GM12891 (cell line): Measurements from ENCODE around the gene PMCH.
A peak's percentile ranks its signal among the peaks of the same experiment; 100 is the strongest.
"Not testable (repeated sequence)": the region's sequence is repeated elsewhere in the genome, so short reads cannot be mapped to it uniquely, and the experiment has no call there.

Experiments
- DNase-seq: peaks from one replicate; pipeline ENCODE4 v3.0.0; 2011; ENCODE audit warnings: low spot score; ENCODE audit not compliant: insufficient read length
- FAIRE-seq: peaks from 2 replicates; lab custom pipeline; 2011; peaks lifted over from hg19 to GRCh38; lab: Jason Lieb, UNC
- PAX5 ChIP-seq: IDR thresholded peaks from 2 replicates; pipeline ENCODE4 v1.6.1; 2011; ENCODE audit warnings: low read length, moderate library complexity, mild to moderate bottlenecking; ENCODE audit not compliant: insufficient read depth, severe bottlenecking
- POLR2A ChIP-seq: IDR thresholded peaks from 2 replicates; pipeline ENCODE4 v1.6.1; 2011; ENCODE audit warnings: low read depth, low read length, control low read depth
- POLR2AphosphoS5 ChIP-seq: IDR thresholded peaks from 2 replicates; pipeline ENCODE4 v1.6.1; 2011; ENCODE audit warnings: low read depth, low read length, control low read depth
- POU2F2 ChIP-seq: IDR thresholded peaks from 2 replicates; pipeline ENCODE4 v1.6.1; 2011; ENCODE audit warnings: low read depth, mild to moderate bottlenecking, control low read depth, low read length, moderate library complexity
- SPI1 ChIP-seq: IDR thresholded peaks from 2 replicates; pipeline ENCODE4 v1.6.1; 2011; ENCODE audit warnings: low read depth, low read length, control low read depth
- TAF1 ChIP-seq: IDR thresholded peaks from 2 replicates; pipeline ENCODE4 v1.6.1; 2011; ENCODE audit warnings: low read depth, low read length, control low read depth

PMCH gene

GRCh38 chr12:102195826-102196225 lies 1.8 kb downstream of the PMCH start:
- TF ChIP-seq TAF1 (no peak), SPI1 (no peak), POU2F2 (no peak), PAX5 (no peak), POLR2A (no peak), POLR2AphosphoS5 (no peak)
- FAIRE-seq (no peak), DNase-seq (no peak)

DNA sequence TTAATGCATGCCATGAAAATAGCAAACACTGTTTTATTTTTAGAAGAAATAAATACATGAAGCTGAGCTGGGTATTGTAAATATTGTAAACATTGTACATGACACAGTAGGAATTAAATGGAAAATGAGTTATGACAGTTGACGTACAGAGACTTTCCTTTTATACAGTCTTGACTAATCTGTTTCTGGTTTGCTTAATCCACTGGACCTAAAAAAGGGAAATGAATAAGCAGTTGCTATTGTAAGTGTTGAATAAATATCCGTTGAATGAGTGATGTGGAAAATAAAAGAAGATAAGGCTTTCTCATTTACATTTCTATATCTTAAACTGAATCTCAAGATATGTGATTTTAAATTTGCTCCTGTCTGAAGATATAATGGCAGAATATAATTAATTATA lies 15.0 kb downstream of the PMCH start:
- DNase-seq, result no peak
- FAIRE-seq, result no peak
- TF ChIP-seq POLR2A (no peak), TAF1 (no peak), SPI1 (no peak), PAX5 (no peak), POU2F2 (no peak)

- no peak for TF ChIP-seq POLR2A
- TF ChIP-seq PAX5, result no peak
- TF ChIP-seq POLR2AphosphoS5, result no peak
- no peak for TF ChIP-seq TAF1
- TF ChIP-seq POU2F2, result no peak
- TF ChIP-seq SPI1, result no peak
- no peak for FAIRE-seq
- DNase-seq, result no peak
Observed at GRCh38 chr12:102174761-102175160, 22.9 kb downstream of the PMCH start.

DNA sequence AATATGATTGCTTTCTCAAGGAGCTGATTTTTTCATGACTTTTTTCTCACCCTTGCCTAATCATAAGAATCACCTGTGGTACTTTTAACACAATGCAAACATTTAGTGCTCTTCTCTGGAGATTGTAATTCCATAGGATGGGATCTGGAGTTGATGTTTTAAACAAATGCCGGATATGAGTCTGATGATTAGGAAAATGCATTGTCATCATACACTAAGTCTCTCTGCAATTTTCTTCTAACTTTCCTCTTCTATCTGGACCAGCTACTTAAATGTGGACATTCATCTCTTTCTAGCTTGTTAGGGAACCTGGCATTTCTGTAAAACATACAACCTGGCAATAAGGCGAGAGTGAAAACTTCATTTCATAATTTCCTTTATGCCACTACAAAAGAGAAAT lies 23.5 kb downstream of the PMCH start:
- no peak for TF ChIP-seq POLR2AphosphoS5
- no peak for TF ChIP-seq TAF1
- TF ChIP-seq POLR2A, result no peak
- no peak for TF ChIP-seq PAX5
- no peak for TF ChIP-seq POU2F2
- TF ChIP-seq SPI1, result no peak
- no peak for DNase-seq
- FAIRE-seq, result peak; percentile 50

DNA sequence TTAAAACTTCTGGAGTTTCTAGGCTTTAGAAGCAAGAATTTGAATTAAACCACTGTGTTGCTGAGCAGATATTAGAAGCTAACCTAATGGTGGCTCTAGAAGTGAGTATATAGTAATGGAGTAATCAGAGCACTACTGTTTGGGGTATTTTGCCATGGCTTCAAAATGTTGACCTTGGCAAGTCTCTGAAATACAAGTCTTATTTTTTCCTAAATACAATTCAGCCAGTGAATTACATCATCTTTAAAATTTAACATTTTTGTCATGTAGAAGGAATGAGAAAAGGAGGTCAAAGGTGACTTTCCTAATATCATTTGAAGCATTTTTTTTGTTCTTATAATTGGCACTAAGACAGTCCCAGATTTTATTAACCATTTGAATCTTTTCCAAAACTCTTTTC lies 25.2 kb downstream of the PMCH start:
- TF ChIP-seq POLR2AphosphoS5 (no peak), TAF1 (no peak), PAX5 (no peak), SPI1 (no peak), POU2F2 (no peak), POLR2A (no peak)
- FAIRE-seq, result no peak
- DNase-seq, result no peak

DNA sequence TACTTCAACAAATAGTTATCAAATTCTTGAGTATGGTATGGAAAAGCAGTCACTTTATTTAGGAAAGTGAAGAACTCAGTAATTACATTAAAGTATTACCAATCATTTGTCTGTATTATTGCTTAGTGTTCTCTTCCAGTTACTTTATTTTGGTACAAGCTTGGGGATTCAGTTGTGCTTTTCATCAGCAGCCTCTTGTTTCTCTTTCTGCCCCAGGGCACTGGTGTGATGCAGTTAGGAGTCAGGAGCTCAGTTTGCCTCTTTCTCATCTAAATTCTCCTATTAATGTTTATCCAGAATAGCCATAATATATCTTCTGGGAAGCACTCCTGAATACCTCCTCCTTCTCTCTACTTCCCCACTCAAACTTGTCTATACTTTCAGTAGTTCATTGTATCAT lies 25.7 kb downstream of the PMCH start:
- DNase-seq, result no peak
- no peak for TF ChIP-seq POLR2AphosphoS5
- TF ChIP-seq POU2F2, result no peak
- no peak for TF ChIP-seq SPI1
- no peak for FAIRE-seq

- DNase-seq (no peak), FAIRE-seq (peak; percentile 76)
- TF ChIP-seq POLR2A (no peak), SPI1 (no peak), POLR2AphosphoS5 (no peak), POU2F2 (no peak), PAX5 (no peak), TAF1 (no peak)
Observed at GRCh38 chr12:102169922-102170621, 27.6 kb downstream of the PMCH start.

GRCh38 chr12:102167821-102168604 lies 29.6 kb downstream of the PMCH start:
- TF ChIP-seq PAX5 (no peak), SPI1 (no peak), POLR2AphosphoS5 (no peak), POU2F2 (no peak), TAF1 (no peak), POLR2A (no peak)
- FAIRE-seq (peak; percentile 64), DNase-seq (no peak)

- TF ChIP-seq POLR2A, result no peak
- no peak for TF ChIP-seq SPI1
- TF ChIP-seq PAX5, result no peak
- TF ChIP-seq POLR2AphosphoS5, result no peak
- TF ChIP-seq TAF1, result no peak
- TF ChIP-seq POU2F2, result no peak
- FAIRE-seq (no peak), DNase-seq (no peak)
Observed at GRCh38 chr12:102163383-102163782, 34.2 kb downstream of the PMCH start.

GRCh38 chr12:102155206-102155605 lies 42.4 kb downstream of the PMCH start:
- DNase-seq, FAIRE-seq: not testable (repeated sequence)

DNA sequence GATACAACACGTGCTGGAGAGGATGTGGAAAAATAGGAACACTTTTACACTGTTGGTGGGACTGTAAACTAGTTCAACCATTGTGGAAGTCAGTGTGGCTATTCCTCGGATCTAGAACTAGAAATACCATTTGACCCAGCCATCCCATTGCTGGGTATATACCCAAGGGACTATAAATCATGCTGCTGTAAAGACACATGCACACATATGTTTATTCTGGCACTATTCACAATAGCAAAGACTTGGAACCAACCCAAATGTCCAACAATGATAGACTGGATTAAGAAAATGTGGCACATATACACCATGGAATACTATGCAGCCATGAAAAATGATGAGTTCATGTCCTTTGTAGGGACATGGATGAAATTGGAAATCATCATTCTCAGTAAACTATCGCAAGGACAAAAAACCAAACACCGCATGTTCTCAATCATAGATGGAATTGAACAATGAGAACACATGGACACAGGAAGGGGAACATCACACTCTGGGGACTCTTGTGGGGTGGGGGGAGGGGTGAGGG lies 50.5 kb downstream of the PMCH start:
- DNase-seq, FAIRE-seq: not testable (repeated sequence)
